H1 (cell line): ENCODE data around the gene MAP1LC3A. TPM values are rescaled to one million over a fixed set of nuclear protein-coding genes. Genes with fewer than 3 reads are reported as not detected.

ENCODE experiments used
- CBX8 ChIP-seq: fragments of 300-800, 300-1000 bp; sonication (generic); IDR thresholded peaks from 2 replicates; pipeline ENCODE4 v1.7.1; 2016; ENCODE audit warnings: low read depth, low read length, borderline replicate concordance
- EGR1 ChIP-seq: IDR thresholded peaks from 2 replicates; pipeline ENCODE4 v1.6.1; 2011; ENCODE audit warnings: low read depth, low read length, borderline replicate concordance
- HDAC2 ChIP-seq, 2 experiments: fragments of 300-600 bp in 1 of 2; sonication (generic) in 1 of 2; IDR thresholded peaks; 2 replicates each; pipeline ENCODE4 v1.6.1; 2011 to 2012; ENCODE audit warnings: low read depth in 2 of 2, low read length in 2 of 2, mild to moderate bottlenecking in 2 of 2, moderate library complexity in 2 of 2, borderline replicate concordance in 1 of 2, inconsistent platforms in 1 of 2
- TAF1 ChIP-seq: IDR thresholded peaks from 2 replicates; pipeline ENCODE4 v1.6.1; 2011; ENCODE audit warnings: mild to moderate bottlenecking, low read depth, low read length
- ZNF274 ChIP-seq: IDR thresholded peaks from 2 replicates; pipeline ENCODE4 v1.7.0; 2012; ENCODE audit warnings: low read length, borderline replicate concordance; ENCODE audit errors: extremely low read depth
- polyA plus RNA-seq, 7 experiments: library from polyadenylated mRNA; depleted of rRNA in 3 of 7; stranded (reverse) in 5 of 7; unstranded in 2 of 7; fragments of >200 nt in 5 of 7; fragments of 200-250 nt in 2 of 7; gene quantifications; 1 replicate in 5 of 7; 2 replicates in 1 of 7; 4 replicates in 1 of 7; pipeline versions ENCODE4 v1.2.1 to v1.2.3, GENCODE V29; 2011 to 2013; ENCODE audit warnings: missing spikeins in 2 of 7, mixed read lengths in 2 of 7
- total RNA-seq: library from RNA; stranded (reverse); fragmentation: NEBNext Ultra II Directional; extraction: Animal tissue kit (Norgen Biotek cat#: 25700); gene quantifications from 2 replicates; pipeline ENCODE4 v1.2.1, GENCODE V29; 2021

The MAP1LC3A gene
- total and polyA plus RNA-seq, 2 of the 8 experiments (the other 6 are each of a cell fraction or from before 2014, with no cell fraction given): 5.0 to 6.1 TPM

DNA sequence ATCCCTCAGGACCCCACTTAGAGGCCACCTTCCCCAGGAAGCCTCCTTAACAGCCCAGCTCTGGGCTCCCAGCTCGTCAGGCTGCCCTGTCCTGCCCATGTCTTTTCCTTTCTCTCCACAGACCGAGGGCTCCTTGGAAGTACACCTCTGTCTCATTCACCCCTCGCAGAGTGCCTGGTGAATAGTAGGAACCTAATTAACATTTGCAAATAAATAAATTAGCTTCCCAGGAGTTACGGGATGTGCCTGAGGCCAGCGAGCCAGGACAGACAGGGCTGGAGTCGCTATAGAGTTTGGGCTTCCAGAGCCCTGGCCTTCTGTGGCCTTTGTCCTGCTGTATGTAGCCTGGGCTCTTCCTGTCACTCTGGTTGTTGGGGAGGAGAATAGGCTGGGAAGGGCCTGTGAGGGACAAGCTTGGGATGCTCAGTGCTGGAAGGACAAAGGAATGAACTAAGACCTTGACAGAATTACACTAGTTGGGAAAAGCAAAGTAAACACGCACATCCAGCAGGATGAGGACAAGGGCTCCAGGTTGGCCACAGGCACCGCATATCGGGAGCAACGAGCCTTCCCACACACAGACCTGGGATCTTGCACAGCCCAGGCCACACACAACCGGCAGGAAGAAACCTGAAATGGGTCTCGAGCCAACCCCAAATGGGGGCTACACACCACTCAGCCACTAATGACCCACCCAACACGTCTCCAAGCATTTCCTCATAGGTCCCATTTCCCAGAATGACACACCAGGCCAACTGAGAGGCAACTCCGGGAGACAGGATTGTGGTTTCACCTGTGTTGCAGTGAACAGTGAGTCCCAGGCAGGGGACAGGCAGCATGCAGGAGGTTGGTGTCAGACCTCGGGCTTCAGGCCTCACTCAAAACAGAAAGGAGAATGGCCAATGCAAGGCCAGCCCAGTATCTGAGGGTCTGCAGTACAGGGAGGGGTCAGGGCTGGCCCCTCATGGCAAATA is 9.7 kb downstream of the MAP1LC3A start (continued):
- TF ChIP-seq HDAC2 (IDR thresholded peaks at IDR 0.05; ENCODE audit: borderline replicate concordance in 1 of 2, low read depth in 2 of 2, low read length in 2 of 2) (no peak), TAF1 (no peak), ZNF274 (no peak), CBX8 (no peak), EGR1 (no peak)
- TF ChIP-seq, all 59 proteins: peak for 0
